GM18505 (cell line): Measurements from ENCODE around the gene CRTC1.

Source experiments
- ATAC-seq: cut with Tn5 transposase; IDR thresholded peaks from one replicate; pipeline ENCODE4 v1.9.1; 2021; ENCODE audit not compliant: unreplicated experiment
- POLR2A ChIP-seq: IDR thresholded peaks from 4 replicates; pipeline ENCODE4 v1.6.1; 2011; ENCODE audit warnings: borderline replicate concordance; ENCODE audit not compliant: insufficient read depth, insufficient read length; ENCODE audit errors: extremely low read depth

The CRTC1 gene

GRCh38 chr19:18646535-18647370 is 36.7 kb upstream of the CRTC1 start:
- ATAC-seq, result no peak

GRCh38 chr19:18647371-18647767 is 36.1 kb upstream of the CRTC1 start:
- TF ChIP-seq POLR2A, result no peak
- ATAC-seq, result no peak

More at GRCh38 chr19:18646535-18647370, 36.7 kb upstream of the CRTC1 start:
- TF ChIP-seq POLR2A, result no peak

- no peak for ATAC-seq
- TF ChIP-seq POLR2A, result no peak
Observed at GRCh38 chr19:18647807-18648206, 35.7 kb upstream of the CRTC1 start.

- no peak for TF ChIP-seq POLR2A
- ATAC-seq, result no peak
Observed at GRCh38 chr19:18648973-18649315, 34.5 kb upstream of the CRTC1 start.

- TF ChIP-seq POLR2A, result no peak
- no peak for ATAC-seq
Observed at GRCh38 chr19:18649371-18650020, 34.0 kb upstream of the CRTC1 start.

- no peak for TF ChIP-seq POLR2A
- no peak for ATAC-seq
Observed at GRCh38 chr19:18650021-18650390, 33.5 kb upstream of the CRTC1 start.

- ATAC-seq, result no peak
- no peak for TF ChIP-seq POLR2A
Observed at GRCh38 chr19:18650468-18651041, 32.9 kb upstream of the CRTC1 start.

GRCh38 chr19:18651300-18651699 is 32.2 kb upstream of the CRTC1 start:
- ATAC-seq, result no peak
- TF ChIP-seq POLR2A, result no peak

- no peak for ATAC-seq
- no peak for TF ChIP-seq POLR2A
Observed at GRCh38 chr19:18651733-18652132, 31.7 kb upstream of the CRTC1 start.

GRCh38 chr19:18653853-18654252 is 29.6 kb upstream of the CRTC1 start:
- ATAC-seq, result no peak
- no peak for TF ChIP-seq POLR2A

GRCh38 chr19:18654469-18654868 is 29.0 kb upstream of the CRTC1 start:
- no peak for TF ChIP-seq POLR2A
- ATAC-seq, result no peak

- no peak for ATAC-seq
- no peak for TF ChIP-seq POLR2A
Observed at GRCh38 chr19:18655173-18655844, 28.2 kb upstream of the CRTC1 start.

GRCh38 chr19:18656337-18657086 is 27.0 kb upstream of the CRTC1 start:
- no peak for TF ChIP-seq POLR2A
- ATAC-seq, result no peak
